ENCODE results near the gene PRRC2B.

GRCh38 chr9:131474711-131475110, 80.8 kb downstream of the PRRC2B start:
- TF ChIP-seq CTCF (IDR thresholded peaks at IDR 0.05; ENCODE audit: low read length): no peak
- no peak for TF ChIP-seq EZH2 (optimal IDR thresholded peaks at IDR 0.05; ENCODE audit: low read depth, low read length)
